SK-N-MC (cell line): ENCODE measurements around the gene NEUROD4.

Source experiments
- DNase-seq: peaks from one replicate; pipeline ENCODE4 v3.0.0-alpha.2; 2011; ENCODE audit warnings: low read depth, low spot score
- H3K27ac ChIP-seq: fragments of 200-600 bp; sonication (generic); 2 replicates; pipeline ENCODE4 v1.5.1; 2016; ENCODE audit warnings: mixed run types
- H3K36me3 ChIP-seq: fragments of 200-600 bp; sonication (generic); 2 replicates; pipeline ENCODE4 v1.6.1; 2017; ENCODE audit warnings: antibody characterized with exemption, low read length, mixed read lengths; ENCODE audit not compliant: insufficient read depth
- H3K4me3 ChIP-seq: fragments of 200-600 bp; sonication (generic); 2 replicates; pipeline ENCODE4 v1.5.1; 2016
- H3K9ac ChIP-seq: fragments of 200-600 bp; sonication (generic); 2 replicates; pipeline ENCODE4 v1.8.0; 2017; ENCODE audit warnings: mixed run types, mixed read lengths; ENCODE audit not compliant: insufficient read length
- H3K9me3 ChIP-seq: fragments of 200-600 bp; sonication (generic); 2 replicates; pipeline ENCODE4 v1.6.1; 2017; ENCODE audit warnings: low read depth, mild to moderate bottlenecking, antibody characterized with exemption, low read length, moderate library complexity, mixed read lengths
- EZH2 ChIP-seq: fragments of 200-600 bp; sonication (generic); IDR thresholded peaks from one replicate; pipeline ENCODE4 v1.6.1; 2017; ENCODE audit warnings: antibody characterized with exemption
- FOXP2 ChIP-seq: optimal IDR thresholded peaks from 2 replicates; pipeline ENCODE3; 2011; ENCODE audit warnings: mild to moderate bottlenecking, moderate library complexity; ENCODE audit not compliant: insufficient read depth; ENCODE audit errors: extremely low read length, control extremely low read depth
- POLR2AphosphoS5 ChIP-seq: IDR thresholded peaks from 2 replicates; pipeline ENCODE4 v1.6.1; 2012; ENCODE audit warnings: mild to moderate bottlenecking, low read depth, low read length, borderline replicate concordance

NEUROD4 gene

GRCh38 chr12:55019784-55020183, at the start of gene NEUROD4:
NEUROD4 (plus strand) TSS chr12:55019974; CDS start chr12:55026440, 6,466 bp downstream.
- Histone ChIP-seq H3K9me3 (no peaks in the 10 kb centered on the region), H3K9ac (no peak within 1 kb of the TSS), H3K4me3 (no peak within 1 kb of the TSS)

GRCh38 chr12:54970741-54971140, 49.0 kb upstream of the NEUROD4 start:
- Histone ChIP-seq H3K36me3 (no peaks in the 10 kb centered on the region), H3K4me3 (no peak overlapping the region), H3K9me3 (no peaks in the 10 kb centered on the region), H3K9ac (no peak overlapping the region), H3K27ac (no peak overlapping the region)
- TF ChIP-seq POLR2AphosphoS5 (no peak), EZH2 (no peak), FOXP2 (no peak)
- DNase-seq = no peak

More at GRCh38 chr12:55019784-55020183, at the start of gene NEUROD4:
- TF ChIP-seq POLR2AphosphoS5 (no peak), EZH2 (no peak), FOXP2 (no peak)
- no peaks in the 10 kb centered on the region for H3K36me3 ChIP-seq
- DNase-seq = no peak
- no peak within 1 kb of the TSS for H3K27ac ChIP-seq

- no peak overlapping the region for H3K27ac ChIP-seq
- no peak for DNase-seq
- H3K9me3 ChIP-seq = no peaks in the 10 kb centered on the region
- no peak for TF ChIP-seq FOXP2
- no peak for TF ChIP-seq EZH2
- no peak for TF ChIP-seq POLR2AphosphoS5
- H3K9ac ChIP-seq = no peak overlapping the region
- H3K4me3 ChIP-seq = no peak overlapping the region
- no peaks in the 10 kb centered on the region for H3K36me3 ChIP-seq
Measured at GRCh38 chr12:54973556-54973955, 46.2 kb upstream of the NEUROD4 start.

GRCh38 chr12:54974279-54974678, 45.5 kb upstream of the NEUROD4 start:
- Histone ChIP-seq H3K4me3 (no peak overlapping the region), H3K9ac (no peak overlapping the region), H3K36me3 (no peaks in the 10 kb centered on the region), H3K9me3 (no peaks in the 10 kb centered on the region), H3K27ac (no peak overlapping the region)
- no peak for DNase-seq
- TF ChIP-seq FOXP2 (no peak), EZH2 (no peak), POLR2AphosphoS5 (no peak)

- no peak for TF ChIP-seq FOXP2
- TF ChIP-seq EZH2 = no peak
- no peak for TF ChIP-seq POLR2AphosphoS5
- no peak for DNase-seq
- no peaks in the 10 kb centered on the region for H3K9me3 ChIP-seq
- H3K27ac ChIP-seq = no peak overlapping the region
- H3K36me3 ChIP-seq = no peaks in the 10 kb centered on the region
- no peak overlapping the region for H3K9ac ChIP-seq
- no peak overlapping the region for H3K4me3 ChIP-seq
Measured at GRCh38 chr12:54975272-54975671, 44.5 kb upstream of the NEUROD4 start.

- no peak for TF ChIP-seq POLR2AphosphoS5
- TF ChIP-seq EZH2 = no peak
- TF ChIP-seq FOXP2 = no peak
- Histone ChIP-seq H3K9me3 (no peaks in the 10 kb centered on the region), H3K4me3 (no peak overlapping the region), H3K9ac (no peak overlapping the region), H3K36me3 (no peaks in the 10 kb centered on the region), H3K27ac (no peak overlapping the region)
- DNase-seq = no peak
Measured at GRCh38 chr12:54975875-54976274, 43.9 kb upstream of the NEUROD4 start.

- TF ChIP-seq EZH2 (no peak), FOXP2 (no peak), POLR2AphosphoS5 (no peak)
- H3K27ac ChIP-seq = no peak overlapping the region
- no peaks in the 10 kb centered on the region for H3K36me3 ChIP-seq
- no peak overlapping the region for H3K9ac ChIP-seq
- DNase-seq = no peak
- H3K9me3 ChIP-seq = no peaks in the 10 kb centered on the region
- H3K4me3 ChIP-seq = no peak overlapping the region
Measured at GRCh38 chr12:54977155-54977554, 42.6 kb upstream of the NEUROD4 start.

- no peak for DNase-seq
- Histone ChIP-seq H3K9ac (no peak overlapping the region), H3K27ac (no peak overlapping the region), H3K4me3 (no peak overlapping the region), H3K9me3 (no peaks in the 10 kb centered on the region), H3K36me3 (no peaks in the 10 kb centered on the region)
- TF ChIP-seq EZH2 = no peak
- no peak for TF ChIP-seq POLR2AphosphoS5
- TF ChIP-seq FOXP2 = no peak
Measured at GRCh38 chr12:54977857-54978256, 41.9 kb upstream of the NEUROD4 start.

GRCh38 chr12:54980341-54980740, 39.4 kb upstream of the NEUROD4 start:
- Histone ChIP-seq H3K27ac (no peak overlapping the region), H3K36me3 (no peaks in the 10 kb centered on the region), H3K4me3 (no peak overlapping the region)

More at GRCh38 chr12:54980341-54980740, 39.4 kb upstream of the NEUROD4 start:
- Histone ChIP-seq H3K9me3 (no peaks in the 10 kb centered on the region), H3K9ac (no peak overlapping the region)
- no peak for TF ChIP-seq FOXP2
- no peak for TF ChIP-seq POLR2AphosphoS5
- TF ChIP-seq EZH2 = no peak
- DNase-seq = no peak
